K562 (cell line): ENCODE measurements around the gene LRFN4. TPM values are rescaled to one million over a fixed set of nuclear protein-coding genes. Genes with fewer than 3 reads are reported as not detected.

Source experiments
- ATAC-seq: fragments of 200-7000 bp; cut with Tn5 transposase; 3 replicates; pipeline ENCODE4 v1.9.1; 2020; ENCODE audit warnings: moderate library complexity
- BruUV-seq: library from RNA; stranded (reverse); fragments of 400-500 nt; replicated peaks from 2 replicates; lab custom pipeline; 2021; lab: Mats Ljungman, UMichigan
- CTCF ChIA-PET: fragments of 300-600 bp; formaldehyde crosslinking; extraction: SDS; loops from one replicate; lab custom pipeline; 2021; ENCODE audit warnings: low intra/inter-chr PET ratio; lab: Yijun Ruan, JAX
- POLR2A ChIA-PET: fragments of 300-600, 350-650 bp; sonication (Branson Sonifier 250); formaldehyde crosslinking; extraction: SDS; loops from one replicate; lab custom pipeline; 2021; ENCODE audit warnings: antibody characterized with exemption, inconsistent platforms; lab: Yijun Ruan, JAX
- DNase-seq, 4 experiments: peaks; one replicate each; pipeline versions ENCODE4 v3.0.0 to v3.0.0-alpha.2; 2011 to 2018; ENCODE audit warnings: low spot score in 3 of 4, mixed read lengths in 3 of 4; ENCODE audit errors: extremely low read depth in 1 of 4
- FAIRE-seq: peaks from 2 replicates; lab custom pipeline; 2011; peaks lifted over from hg19 to GRCh38; lab: Jason Lieb, UNC
- H2AFZ ChIP-seq: 2 replicates; pipeline ENCODE4 v1.6.0; 2011; ENCODE audit warnings: low read depth, low read length, control low read depth, inconsistent platforms
- H3K27ac ChIP-seq: fragments of 200-600 bp; 3 replicates; pipeline ENCODE4 v1.8.0; 2011; ENCODE audit warnings: low read depth, mild to moderate bottlenecking, control low read depth, inconsistent platforms, low read length, moderate library complexity, mixed read lengths; ENCODE audit errors: extremely low read depth
- H3K27me3 ChIP-seq, 2 experiments: fragments of 300-600 bp in 1 of 2; 2 replicates in 1 of 2; 3 replicates in 1 of 2; pipeline versions ENCODE4 v1.6.0 to v1.8.0; 2011; ENCODE audit warnings: inconsistent platforms in 2 of 2, low read length in 2 of 2, mild to moderate bottlenecking in 1 of 2, mixed read lengths in 1 of 2, moderate library complexity in 1 of 2; ENCODE audit not compliant: control insufficient read depth in 2 of 2, insufficient read depth in 2 of 2
- H3K36me3 ChIP-seq: fragments of 300-600 bp; 3 replicates; pipeline ENCODE4 v1.8.0; 2011; ENCODE audit warnings: mild to moderate bottlenecking, low read length, inconsistent platforms; ENCODE audit not compliant: control insufficient read depth, insufficient read depth
- H3K4me1 ChIP-seq, 2 experiments: fragments of 200-600 bp in 1 of 2; replicated peaks in 1 of 2; 2 replicates in 1 of 2; 3 replicates in 1 of 2; pipeline versions ENCODE4 v1.5.1 to v1.8.0; 2011; ENCODE audit warnings: inconsistent platforms in 2 of 2, low read length in 2 of 2, mild to moderate bottlenecking in 1 of 2, mixed read lengths in 1 of 2, moderate library complexity in 1 of 2; ENCODE audit not compliant: control insufficient read depth in 2 of 2, insufficient read depth in 2 of 2
- H3K4me2 ChIP-seq: 2 replicates; pipeline ENCODE4 v1.6.1; 2011; ENCODE audit warnings: low read length, control low read depth, inconsistent platforms, mixed read lengths; ENCODE audit not compliant: insufficient read depth
- H3K4me3 ChIP-seq: fragments of 200-600 bp; sonication (generic), shearing (Covaris generic); 2 replicates; pipeline ENCODE4 v1.5.1; 2016; ENCODE audit warnings: control low read depth, inconsistent platforms
- H3K79me2 ChIP-seq: fragments of 200-600 bp; 3 replicates; pipeline ENCODE4 v1.8.0; 2011; ENCODE audit warnings: low read length, inconsistent platforms; ENCODE audit not compliant: control insufficient read depth, insufficient read depth
- H3K9ac ChIP-seq, 2 experiments: 2 replicates each; pipeline versions ENCODE4 v1.6.0 to v1.6.1; 2011; ENCODE audit warnings: low read depth in 2 of 2, low read length in 2 of 2, control low read depth in 1 of 2, inconsistent platforms in 1 of 2, mild to moderate bottlenecking in 1 of 2, mixed read lengths in 1 of 2; ENCODE audit not compliant: insufficient read depth in 1 of 2
- H3K9me1 ChIP-seq: one replicate; pipeline ENCODE4 v1.6.0; 2011; ENCODE audit warnings: inconsistent platforms, mild to moderate bottlenecking, low read length, moderate library complexity; ENCODE audit not compliant: control insufficient read depth, insufficient read depth
- H3K9me3 ChIP-seq: replicated peaks from 2 replicates; pipeline ENCODE4 v1.5.1; 2011; ENCODE audit warnings: low read depth, low read length, inconsistent platforms; ENCODE audit not compliant: control insufficient read depth, insufficient read depth
- H4K20me1 ChIP-seq: replicated peaks from 2 replicates; pipeline ENCODE4 v1.6.1; 2011; ENCODE audit warnings: low read length, inconsistent platforms, mixed read lengths; ENCODE audit not compliant: control insufficient read depth, insufficient read depth
- RBM22 ChIP-seq: fragments of 200-400 bp; formaldehyde crosslinking; IDR thresholded peaks from 2 replicates; pipeline ENCODE4 v1.6.1; 2018; ENCODE audit warnings: low read length, low read depth; ENCODE audit not compliant: poor library complexity, severe bottlenecking
- SIX5 ChIP-seq, 2 experiments: IDR thresholded peaks; 2 replicates each; pipeline ENCODE4 v1.6.1; 2011; ENCODE audit warnings: low read length in 2 of 2, borderline replicate concordance in 1 of 2, low read depth in 1 of 2, mild to moderate bottlenecking in 1 of 2, moderate library complexity in 1 of 2; ENCODE audit not compliant: insufficient read depth in 1 of 2
- ZNF436 ChIP-seq: fragments of 250-450, 450-650 bp; sonication (Bioruptor Pico); formaldehyde crosslinking; IDR thresholded peaks from 2 replicates; pipeline ENCODE4 v1.7.0; 2020; ENCODE audit warnings: mild to moderate bottlenecking
- ZNF79 ChIP-seq: fragments of 250-450 bp; sonication (Bioruptor Pico); IDR thresholded peaks from 2 replicates; pipeline ENCODE4 v1.4.0; 2020; ENCODE audit warnings: low read depth, mild to moderate bottlenecking, moderate library complexity
- WGBS: fragments of 100-300 bp; shearing (Covaris generic); methylation state at CpG from one replicate; pipeline ENCODE4 v1.1.6; 2016; ENCODE audit warnings: low coverage, mixed read lengths; ENCODE audit not compliant: insufficient coverage; ENCODE audit errors: missing lambda C conversion rate; 5-methylcytosine and 5-hydroxymethylcytosine counted together
- in situ Hi-C: fragments of 300-500 bp; cut with MboI; formaldehyde crosslinking; loops from 4 replicates; pipeline ENCODE4 v1.15.0; 2018; ENCODE audit warnings: inconsistent platforms, mixed read lengths
- intact Hi-C: fragments of 100-400 bp; cut with micrococcal nuclease; formaldehyde crosslinking; loops from 2 replicates; pipeline ENCODE4 v1.14.2; 2022
- polyA plus RNA-seq, 8 experiments: library from polyadenylated mRNA; depleted of rRNA in 4 of 8; stranded (reverse) in 5 of 8; unstranded in 3 of 8; fragments of >200 nt; fragmentation: Nextera tagmentation in 2 of 8; fragmentation: Illumina TruSeq in 1 of 8; extraction: Ambion mirVana in 2 of 8; extraction: Trizol in 1 of 8; gene quantifications; 2 replicates each; pipeline versions ENCODE4 v1.2.1 to v1.2.3, GENCODE V29; 2011 to 2014; ENCODE audit warnings: inconsistent platforms in 1 of 8, missing spikeins in 1 of 8
- total RNA-seq, 7 experiments: library from RNA; depleted of rRNA in 6 of 7; stranded (reverse); fragments of >200 nt in 6 of 7; fragmentation: Illumina TruSeq in 2 of 7; extraction: Trizol in 2 of 7; gene quantifications; 2 replicates each; pipeline versions ENCODE4 v1.2.1 to v1.2.3, GENCODE V29; 2011 to 2021; ENCODE audit warnings: low replicate concordance in 1 of 7
- TF ChIP-seq, protein P1 (sequence below): IDR thresholded peaks from 3 replicates; pipeline ENCODE4 v1.6.1; 2011; ENCODE audit warnings: borderline replicate concordance, mild to moderate bottlenecking, moderate library complexity; ENCODE audit not compliant: insufficient read length; ENCODE audit errors: extremely low read depth
- TF ChIP-seq, protein P2 (sequence below): fragments of 450-650 bp; conservative IDR thresholded peaks from 2 replicates; pipeline ENCODE4 v1.6.1; 2016; ENCODE audit warnings: missing genetic modification characterization, low read depth, mild to moderate bottlenecking, control low read depth, missing compliant biosample characterization
- TF ChIP-seq, protein P3 (sequence below): fragments of 250-450 bp; sonication (Bioruptor Pico); IDR thresholded peaks from 2 replicates; pipeline ENCODE4 v1.5.0; 2021
- TF ChIP-seq, protein P4 (sequence below): fragments of 450-650 bp; formaldehyde crosslinking; IDR thresholded peaks from 2 replicates; pipeline ENCODE4 v1.4.0; 2020; ENCODE audit warnings: mild to moderate bottlenecking, moderate library complexity
- TF ChIP-seq, protein P5 (sequence below): sonication (generic); formaldehyde crosslinking; IDR thresholded peaks from 2 replicates; pipeline ENCODE4 v1.8.1; 2023; ENCODE audit warnings: missing genetic modification reagents, mild to moderate bottlenecking, borderline replicate concordance

Gene LRFN4
- total and polyA plus RNA-seq, 9 of the 15 experiments (the other 6 are each of a cell fraction or from before 2014, with no cell fraction given): 0.10 to 60.1 (median 6.7) TPM

DNA sequence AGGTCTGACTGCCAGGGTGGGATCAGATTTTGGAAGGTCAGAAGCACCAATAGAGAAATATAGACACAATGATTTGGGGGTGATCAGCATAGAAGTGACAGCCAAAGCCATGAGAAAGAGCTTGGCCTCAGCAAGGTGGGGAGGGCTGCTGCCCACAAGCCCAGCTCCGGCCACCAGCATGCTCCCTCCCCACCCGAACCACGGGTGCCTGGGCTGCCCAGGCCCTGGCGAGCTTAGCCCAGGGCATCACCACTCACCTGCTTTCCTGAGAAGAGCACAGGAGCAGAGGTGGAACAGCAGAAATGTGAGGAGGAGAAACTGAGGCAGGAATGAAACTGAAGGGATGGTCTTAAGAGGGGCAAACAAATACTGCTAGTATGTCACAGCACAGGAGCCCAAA, 48.8 kb downstream of the LRFN4 start:
- ATAC-seq: no peak
- WGBS: 51% methylated on average over 4 of the region's 4 CpGs
- peaks cover 16 to 24% of the 10 kb centered on the region in 2 experiments for H3K4me1 ChIP-seq
- peaks cover 4% of the 10 kb centered on the region for H4K20me1 ChIP-seq
- H3K9ac ChIP-seq: peak overlapping the region in 1 of 2 experiments; percentile 83; a peak in 1 of 4 replicates
- H3K27me3 ChIP-seq: no peaks in the 10 kb centered on the region
- no peaks in the 10 kb centered on the region for H3K79me2 ChIP-seq
- no peak overlapping the region for H3K4me3 ChIP-seq
- no peaks in the 10 kb centered on the region; the same call in 2 of the 3 replicates for H3K36me3 ChIP-seq
- POLR2A ChIA-PET: interaction anchor here (0.6 to 1.3 kb wide), 2 partner anchors 9 to 50 kb away, joined by 3 to 4 read pairs; no protein-coding TSS in a partner anchor
- H3K9me3 ChIP-seq: no peaks in the 10 kb centered on the region
- no TSS peak for BruUV-seq
- no peak for FAIRE-seq
- DNase-seq: no peak
- H2AFZ ChIP-seq: no peak overlapping the region
- in situ Hi-C loops (no loop called here), intact Hi-C loops (no loop called here)
- H3K9me1 ChIP-seq: no peaks in the 10 kb centered on the region
- H3K27ac ChIP-seq: no peak overlapping the region
- 0 out of 2 replicates have a peak overlapping the region, but pooled peaks have one; percentile 9 for H3K4me2 ChIP-seq
- CTCF ChIA-PET: no interaction called here
- TF ChIP-seq, protein P1, sequence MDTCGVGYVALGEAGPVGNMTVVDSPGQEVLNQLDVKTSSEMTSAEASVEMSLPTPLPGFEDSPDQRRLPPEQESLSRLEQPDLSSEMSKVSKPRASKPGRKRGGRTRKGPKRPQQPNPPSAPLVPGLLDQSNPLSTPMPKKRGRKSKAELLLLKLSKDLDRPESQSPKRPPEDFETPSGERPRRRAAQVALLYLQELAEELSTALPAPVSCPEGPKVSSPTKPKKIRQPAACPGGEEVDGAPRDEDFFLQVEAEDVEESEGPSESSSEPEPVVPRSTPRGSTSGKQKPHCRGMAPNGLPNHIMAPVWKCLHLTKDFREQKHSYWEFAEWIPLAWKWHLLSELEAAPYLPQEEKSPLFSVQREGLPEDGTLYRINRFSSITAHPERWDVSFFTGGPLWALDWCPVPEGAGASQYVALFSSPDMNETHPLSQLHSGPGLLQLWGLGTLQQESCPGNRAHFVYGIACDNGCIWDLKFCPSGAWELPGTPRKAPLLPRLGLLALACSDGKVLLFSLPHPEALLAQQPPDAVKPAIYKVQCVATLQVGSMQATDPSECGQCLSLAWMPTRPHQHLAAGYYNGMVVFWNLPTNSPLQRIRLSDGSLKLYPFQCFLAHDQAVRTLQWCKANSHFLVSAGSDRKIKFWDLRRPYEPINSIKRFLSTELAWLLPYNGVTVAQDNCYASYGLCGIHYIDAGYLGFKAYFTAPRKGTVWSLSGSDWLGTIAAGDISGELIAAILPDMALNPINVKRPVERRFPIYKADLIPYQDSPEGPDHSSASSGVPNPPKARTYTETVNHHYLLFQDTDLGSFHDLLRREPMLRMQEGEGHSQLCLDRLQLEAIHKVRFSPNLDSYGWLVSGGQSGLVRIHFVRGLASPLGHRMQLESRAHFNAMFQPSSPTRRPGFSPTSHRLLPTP: no peak
- no peak for TF ChIP-seq ZNF436
- no peak for TF ChIP-seq RBM22
- TF ChIP-seq, protein P2, sequence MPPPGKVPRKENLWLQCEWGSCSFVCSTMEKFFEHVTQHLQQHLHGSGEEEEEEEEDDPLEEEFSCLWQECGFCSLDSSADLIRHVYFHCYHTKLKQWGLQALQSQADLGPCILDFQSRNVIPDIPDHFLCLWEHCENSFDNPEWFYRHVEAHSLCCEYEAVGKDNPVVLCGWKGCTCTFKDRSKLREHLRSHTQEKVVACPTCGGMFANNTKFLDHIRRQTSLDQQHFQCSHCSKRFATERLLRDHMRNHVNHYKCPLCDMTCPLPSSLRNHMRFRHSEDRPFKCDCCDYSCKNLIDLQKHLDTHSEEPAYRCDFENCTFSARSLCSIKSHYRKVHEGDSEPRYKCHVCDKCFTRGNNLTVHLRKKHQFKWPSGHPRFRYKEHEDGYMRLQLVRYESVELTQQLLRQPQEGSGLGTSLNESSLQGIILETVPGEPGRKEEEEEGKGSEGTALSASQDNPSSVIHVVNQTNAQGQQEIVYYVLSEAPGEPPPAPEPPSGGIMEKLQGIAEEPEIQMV: no peak
- no peak for TF ChIP-seq ZNF79 (CRISPR knock-in tag)
- no peak for TF ChIP-seq SIX5 (IDR thresholded peaks at IDR 0.05; ENCODE audit: borderline replicate concordance in 1 of 2, insufficient read depth in 1 of 2, low read depth in 1 of 2, low read length in 2 of 2)
- TF ChIP-seq, protein P3, sequence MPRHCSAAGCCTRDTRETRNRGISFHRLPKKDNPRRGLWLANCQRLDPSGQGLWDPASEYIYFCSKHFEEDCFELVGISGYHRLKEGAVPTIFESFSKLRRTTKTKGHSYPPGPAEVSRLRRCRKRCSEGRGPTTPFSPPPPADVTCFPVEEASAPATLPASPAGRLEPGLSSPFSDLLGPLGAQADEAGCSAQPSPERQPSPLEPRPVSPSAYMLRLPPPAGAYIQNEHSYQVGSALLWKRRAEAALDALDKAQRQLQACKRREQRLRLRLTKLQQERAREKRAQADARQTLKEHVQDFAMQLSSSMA (CRISPR knock-in tag): no peak
- TF ChIP-seq, protein P4, sequence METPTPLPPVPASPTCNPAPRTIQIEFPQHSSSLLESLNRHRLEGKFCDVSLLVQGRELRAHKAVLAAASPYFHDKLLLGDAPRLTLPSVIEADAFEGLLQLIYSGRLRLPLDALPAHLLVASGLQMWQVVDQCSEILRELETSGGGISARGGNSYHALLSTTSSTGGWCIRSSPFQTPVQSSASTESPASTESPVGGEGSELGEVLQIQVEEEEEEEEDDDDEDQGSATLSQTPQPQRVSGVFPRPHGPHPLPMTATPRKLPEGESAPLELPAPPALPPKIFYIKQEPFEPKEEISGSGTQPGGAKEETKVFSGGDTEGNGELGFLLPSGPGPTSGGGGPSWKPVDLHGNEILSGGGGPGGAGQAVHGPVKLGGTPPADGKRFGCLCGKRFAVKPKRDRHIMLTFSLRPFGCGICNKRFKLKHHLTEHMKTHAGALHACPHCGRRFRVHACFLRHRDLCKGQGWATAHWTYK (CRISPR knock-in tag): no peak
- TF ChIP-seq, protein P5, sequence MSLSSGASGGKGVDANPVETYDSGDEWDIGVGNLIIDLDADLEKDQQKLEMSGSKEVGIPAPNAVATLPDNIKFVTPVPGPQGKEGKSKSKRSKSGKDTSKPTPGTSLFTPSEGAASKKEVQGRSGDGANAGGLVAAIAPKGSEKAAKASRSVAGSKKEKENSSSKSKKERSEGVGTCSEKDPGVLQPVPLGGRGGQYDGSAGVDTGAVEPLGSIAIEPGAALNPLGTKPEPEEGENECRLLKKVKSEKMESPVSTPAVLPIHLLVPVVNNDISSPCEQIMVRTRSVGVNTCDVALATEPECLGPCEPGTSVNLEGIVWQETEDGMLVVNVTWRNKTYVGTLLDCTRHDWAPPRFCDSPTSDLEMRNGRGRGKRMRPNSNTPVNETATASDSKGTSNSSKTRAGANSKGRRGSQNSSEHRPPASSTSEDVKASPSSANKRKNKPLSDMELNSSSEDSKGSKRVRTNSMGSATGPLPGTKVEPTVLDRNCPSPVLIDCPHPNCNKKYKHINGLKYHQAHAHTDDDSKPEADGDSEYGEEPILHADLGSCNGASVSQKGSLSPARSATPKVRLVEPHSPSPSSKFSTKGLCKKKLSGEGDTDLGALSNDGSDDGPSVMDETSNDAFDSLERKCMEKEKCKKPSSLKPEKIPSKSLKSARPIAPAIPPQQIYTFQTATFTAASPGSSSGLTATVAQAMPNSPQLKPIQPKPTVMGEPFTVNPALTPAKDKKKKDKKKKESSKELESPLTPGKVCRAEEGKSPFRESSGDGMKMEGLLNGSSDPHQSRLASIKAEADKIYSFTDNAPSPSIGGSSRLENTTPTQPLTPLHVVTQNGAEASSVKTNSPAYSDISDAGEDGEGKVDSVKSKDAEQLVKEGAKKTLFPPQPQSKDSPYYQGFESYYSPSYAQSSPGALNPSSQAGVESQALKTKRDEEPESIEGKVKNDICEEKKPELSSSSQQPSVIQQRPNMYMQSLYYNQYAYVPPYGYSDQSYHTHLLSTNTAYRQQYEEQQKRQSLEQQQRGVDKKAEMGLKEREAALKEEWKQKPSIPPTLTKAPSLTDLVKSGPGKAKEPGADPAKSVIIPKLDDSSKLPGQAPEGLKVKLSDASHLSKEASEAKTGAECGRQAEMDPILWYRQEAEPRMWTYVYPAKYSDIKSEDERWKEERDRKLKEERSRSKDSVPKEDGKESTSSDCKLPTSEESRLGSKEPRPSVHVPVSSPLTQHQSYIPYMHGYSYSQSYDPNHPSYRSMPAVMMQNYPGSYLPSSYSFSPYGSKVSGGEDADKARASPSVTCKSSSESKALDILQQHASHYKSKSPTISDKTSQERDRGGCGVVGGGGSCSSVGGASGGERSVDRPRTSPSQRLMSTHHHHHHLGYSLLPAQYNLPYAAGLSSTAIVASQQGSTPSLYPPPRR (CRISPR knock-in tag): no peak
